Fibroblast of villous mesenchyme (primary cell): ENCODE data around the gene STX10. TPM values are rescaled to one million over a fixed set of nuclear protein-coding genes. Genes with fewer than 3 reads are reported as not detected.

Experiments
- DNase-seq: peaks from one replicate; pipeline ENCODE4 v3.0.0-alpha.2; 2010; ENCODE audit warnings: low read depth
- H3K4me3 ChIP-seq: 2 replicates; pipeline ENCODE4 v1.5.1; 2011; ENCODE audit warnings: low read depth, mild to moderate bottlenecking, low read length
- total RNA-seq: library from RNA; depleted of rRNA; stranded (reverse); fragments of >200 nt; gene quantifications from 2 replicates; pipeline ENCODE4 v1.2.3, GENCODE V29; 2012
- TF ChIP-seq, protein P1 (sequence below): IDR thresholded peaks from 2 replicates; pipeline ENCODE4 v1.5.1; 2012; ENCODE audit warnings: low read depth, mild to moderate bottlenecking, low read length; ENCODE audit not compliant: insufficient read depth

Gene STX10
- total RNA-seq, 1 donor: 58.3 TPM

DNA sequence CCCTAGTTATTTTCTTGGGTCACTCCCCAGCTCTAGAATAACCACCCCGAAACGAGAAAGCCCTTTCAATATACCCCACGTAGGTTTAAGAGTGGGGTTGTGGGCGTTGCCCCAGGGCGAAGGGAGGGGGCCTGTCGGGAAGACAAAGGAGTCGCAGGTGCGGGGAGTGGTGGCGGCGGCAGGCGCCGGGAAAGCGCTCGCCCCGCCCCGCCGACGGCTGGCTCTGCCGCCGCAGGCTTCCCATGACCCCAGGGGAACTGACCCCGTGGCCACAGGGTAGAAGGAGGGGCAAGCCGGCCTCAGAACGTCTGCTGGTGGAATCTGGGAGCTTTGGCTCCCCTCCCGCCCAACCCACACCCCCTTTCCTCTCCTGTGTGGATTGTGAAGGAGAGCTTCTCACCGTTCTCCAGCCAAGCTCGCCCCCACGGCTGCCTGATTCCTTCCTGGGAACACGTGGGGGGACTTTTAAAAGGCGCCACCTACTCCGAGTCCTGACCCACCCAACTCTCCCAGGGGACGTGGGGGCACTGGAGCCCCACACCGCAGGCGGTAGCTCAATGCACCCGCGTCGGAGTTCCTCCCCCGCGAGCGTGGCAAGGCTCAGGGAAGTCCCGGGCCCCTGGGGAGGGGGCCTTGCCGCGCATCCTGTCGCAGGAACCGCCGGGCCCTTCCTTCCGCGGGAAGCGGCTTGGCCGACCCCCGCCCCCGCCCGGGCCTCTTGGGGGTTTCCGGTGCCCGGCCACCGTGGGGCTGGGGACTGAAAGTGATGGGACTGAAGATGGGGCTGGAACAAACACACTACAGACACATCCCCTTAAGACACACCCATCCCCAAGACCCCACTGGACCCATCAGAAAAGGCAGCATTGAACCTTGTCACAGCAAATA is 5.5 kb upstream of the STX10 start:
- peak; percentile 93 for DNase-seq
- TF ChIP-seq, protein P1, sequence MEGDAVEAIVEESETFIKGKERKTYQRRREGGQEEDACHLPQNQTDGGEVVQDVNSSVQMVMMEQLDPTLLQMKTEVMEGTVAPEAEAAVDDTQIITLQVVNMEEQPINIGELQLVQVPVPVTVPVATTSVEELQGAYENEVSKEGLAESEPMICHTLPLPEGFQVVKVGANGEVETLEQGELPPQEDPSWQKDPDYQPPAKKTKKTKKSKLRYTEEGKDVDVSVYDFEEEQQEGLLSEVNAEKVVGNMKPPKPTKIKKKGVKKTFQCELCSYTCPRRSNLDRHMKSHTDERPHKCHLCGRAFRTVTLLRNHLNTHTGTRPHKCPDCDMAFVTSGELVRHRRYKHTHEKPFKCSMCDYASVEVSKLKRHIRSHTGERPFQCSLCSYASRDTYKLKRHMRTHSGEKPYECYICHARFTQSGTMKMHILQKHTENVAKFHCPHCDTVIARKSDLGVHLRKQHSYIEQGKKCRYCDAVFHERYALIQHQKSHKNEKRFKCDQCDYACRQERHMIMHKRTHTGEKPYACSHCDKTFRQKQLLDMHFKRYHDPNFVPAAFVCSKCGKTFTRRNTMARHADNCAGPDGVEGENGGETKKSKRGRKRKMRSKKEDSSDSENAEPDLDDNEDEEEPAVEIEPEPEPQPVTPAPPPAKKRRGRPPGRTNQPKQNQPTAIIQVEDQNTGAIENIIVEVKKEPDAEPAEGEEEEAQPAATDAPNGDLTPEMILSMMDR: no peak
- H3K4me3 ChIP-seq: peak overlapping the region; percentile 94

DNA sequence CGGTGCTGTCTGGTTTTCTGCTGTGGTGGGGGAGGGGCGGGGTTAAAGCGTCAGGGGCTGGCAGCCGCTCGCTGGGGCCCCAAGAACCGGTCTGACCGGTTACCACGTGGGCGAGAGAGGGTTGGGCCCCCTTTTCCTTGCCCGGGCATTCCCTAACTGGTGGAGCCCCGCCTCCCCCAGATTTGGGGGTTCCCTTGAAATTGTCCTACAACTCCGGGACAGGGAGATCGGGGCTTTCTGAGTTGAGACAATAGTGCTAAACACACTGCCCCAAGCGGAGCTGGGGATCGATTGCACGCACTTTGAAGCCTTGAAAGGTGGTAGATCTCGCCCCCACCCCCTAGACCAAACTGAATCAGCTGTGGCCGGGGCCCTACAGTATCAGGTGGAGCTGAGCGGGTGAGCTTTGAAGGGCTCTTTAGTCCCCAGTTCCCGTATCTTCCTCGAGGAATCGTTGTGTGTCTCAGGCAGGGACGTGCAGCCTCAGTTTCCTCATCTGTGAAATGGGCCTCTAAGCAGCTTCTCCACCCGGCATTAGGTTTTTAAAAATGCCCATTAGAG is 4.8 kb upstream of the STX10 start:
- DNase-seq: peak; percentile 67
- peak overlapping the region; percentile 94 for H3K4me3 ChIP-seq
- TF ChIP-seq, protein P1: peak; percentile 20

DNA sequence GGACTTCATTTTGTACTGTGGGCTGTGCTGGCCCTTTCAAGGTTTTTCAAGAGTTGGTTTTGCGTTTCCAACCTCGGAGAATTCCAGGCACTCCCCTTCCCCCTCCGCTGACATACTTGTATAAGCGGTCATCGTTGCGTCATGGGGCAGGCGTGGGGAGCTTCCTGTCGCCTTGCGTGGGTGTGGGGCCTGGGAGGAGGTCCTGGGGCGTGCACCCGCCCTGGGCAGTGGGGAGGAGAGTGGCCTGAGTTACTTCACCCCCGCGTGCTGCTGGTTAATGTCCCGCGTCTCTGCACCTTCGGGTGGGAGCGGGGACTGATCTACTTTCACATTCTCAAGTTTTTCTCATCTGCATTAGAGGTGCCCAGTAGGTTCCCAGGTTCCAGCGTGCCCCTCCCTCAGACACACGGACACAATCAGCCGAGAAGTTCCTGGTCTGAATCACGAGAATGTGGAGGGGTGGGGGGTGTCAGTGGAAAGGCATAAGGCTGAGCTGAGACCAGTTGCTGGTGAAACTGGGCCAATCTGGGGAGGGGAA is 4.1 kb upstream of the STX10 start:
- DNase-seq: peak; percentile 96
- TF ChIP-seq, protein P1: no peak

DNA sequence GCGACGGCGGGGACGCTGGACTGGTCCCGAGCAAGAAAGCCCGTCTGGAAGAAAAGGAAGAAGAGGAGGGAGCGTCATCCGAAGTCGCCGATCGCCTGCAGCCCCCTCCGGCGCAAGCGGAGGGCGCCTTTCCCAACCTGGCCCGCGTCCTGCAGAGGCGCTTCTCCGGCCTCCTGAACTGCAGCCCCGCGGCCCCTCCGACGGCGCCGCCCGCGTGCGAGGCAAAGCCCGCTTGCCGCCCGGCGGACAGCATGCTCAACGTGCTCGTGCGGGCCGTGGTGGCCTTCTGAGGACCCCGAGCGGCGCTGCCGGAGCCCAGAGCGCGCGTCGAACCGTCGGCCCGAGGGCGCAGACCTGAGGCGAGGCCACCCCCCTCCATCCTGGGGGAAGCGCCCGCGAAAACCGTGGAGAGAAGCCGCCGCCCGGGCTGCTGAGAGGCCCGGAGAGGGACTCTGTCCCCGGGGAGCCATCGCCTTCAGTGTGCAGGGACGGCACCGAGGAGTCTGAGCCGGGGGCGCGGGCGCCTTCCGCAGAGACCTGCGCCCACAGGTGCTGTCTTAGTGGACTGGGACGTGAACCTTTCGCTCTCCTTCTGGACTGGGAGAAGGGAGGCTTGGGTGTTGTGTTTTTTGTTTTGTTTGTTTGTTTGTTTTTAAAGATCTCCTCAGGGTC is 3.5 kb upstream of the STX10 start:
- peak overlapping the region; percentile 94 for H3K4me3 ChIP-seq
- TF ChIP-seq, protein P1: peak; percentile 18
- peak; percentile 34 for DNase-seq

More for the DNA sequence above, 4.1 kb upstream of the STX10 start:
- H3K4me3 ChIP-seq: peak overlapping the region; percentile 94

DNA sequence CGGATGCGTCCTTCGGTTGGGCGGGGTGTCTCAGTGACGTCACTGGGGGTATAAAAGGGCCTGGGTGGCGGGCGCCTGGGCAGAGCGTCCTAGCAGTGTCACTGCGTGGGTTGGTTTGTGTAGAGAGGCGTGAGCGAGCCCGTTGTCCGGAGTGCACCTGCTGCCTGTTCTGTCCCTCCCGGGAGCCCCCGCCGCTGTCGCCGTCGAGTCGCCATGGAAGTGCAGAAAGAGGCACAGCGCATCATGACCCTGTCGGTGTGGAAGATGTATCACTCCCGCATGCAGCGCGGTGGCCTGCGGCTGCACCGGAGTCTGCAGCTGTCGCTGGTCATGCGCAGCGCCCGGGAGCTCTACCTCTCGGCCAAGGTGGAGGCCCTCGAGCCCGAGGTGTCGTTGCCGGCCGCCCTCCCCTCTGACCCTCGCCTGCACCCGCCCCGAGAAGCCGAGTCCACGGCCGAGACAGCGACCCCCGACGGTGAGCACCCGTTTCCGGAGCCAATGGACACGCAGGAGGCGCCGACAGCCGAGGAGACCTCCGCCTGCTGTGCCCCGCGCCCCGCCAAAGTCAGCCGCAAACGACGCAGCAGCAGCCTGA is 2.9 kb upstream of the STX10 start:
- TF ChIP-seq, protein P1: no peak
- peak overlapping the region; percentile 94 for H3K4me3 ChIP-seq
- peak; percentile 95 for DNase-seq

GRCh38 chr19:13152356-13152973 is 2.3 kb upstream of the STX10 start:
- TF ChIP-seq, protein P1: no peak
- DNase-seq: no peak
- H3K4me3 ChIP-seq: peak overlapping the region; percentile 94
